Activated CD4-positive, alpha-beta T cell treated with anti-CD3 and anti-CD28 coated beads for 24 hours (primary cell): ENCODE results near the gene DDX4.

Experiments used
- DNase-seq, 2 donors: peaks; one replicate each; pipeline ENCODE4 v3.0.0-alpha.2; 2020; ENCODE audit warnings: low read depth in 2 of 2

The DDX4 gene

GRCh38 chr5:55821731-55822512 is 84.1 kb downstream of the DDX4 start:
- DNase-seq = no peak

DNA sequence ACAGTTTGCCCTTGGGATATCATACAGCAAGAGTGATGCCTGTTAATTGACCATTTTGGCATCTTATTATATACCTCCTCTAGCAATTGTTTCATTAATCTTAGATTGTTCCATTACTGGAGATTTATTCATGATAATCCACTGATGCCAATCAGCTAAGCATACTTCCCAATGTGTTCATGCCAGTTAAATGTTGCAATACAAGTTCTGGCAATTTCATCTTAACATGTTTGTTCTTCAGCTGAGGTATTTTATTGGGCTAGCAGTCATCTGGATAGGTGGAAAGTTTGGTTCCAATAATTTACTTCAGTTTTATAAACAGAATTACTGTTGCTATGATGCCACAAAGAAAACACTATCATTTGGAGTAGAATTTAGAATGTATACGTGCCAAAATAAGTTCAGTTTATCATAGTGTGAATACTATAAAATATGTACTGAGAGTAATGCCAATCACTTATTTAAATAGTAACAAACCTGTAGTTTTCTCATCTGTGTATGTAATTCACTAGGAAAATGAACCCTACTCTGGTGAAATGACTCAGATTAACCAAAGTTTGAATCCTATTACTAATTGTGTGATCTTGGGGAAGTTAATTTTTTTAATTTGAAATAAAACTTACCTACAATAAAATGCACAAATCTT is 85.4 kb downstream of the DDX4 start:
- no peak for DNase-seq

GRCh38 chr5:55829956-55830355 is 92.1 kb downstream of the DDX4 start:
- no peak for DNase-seq

DNA sequence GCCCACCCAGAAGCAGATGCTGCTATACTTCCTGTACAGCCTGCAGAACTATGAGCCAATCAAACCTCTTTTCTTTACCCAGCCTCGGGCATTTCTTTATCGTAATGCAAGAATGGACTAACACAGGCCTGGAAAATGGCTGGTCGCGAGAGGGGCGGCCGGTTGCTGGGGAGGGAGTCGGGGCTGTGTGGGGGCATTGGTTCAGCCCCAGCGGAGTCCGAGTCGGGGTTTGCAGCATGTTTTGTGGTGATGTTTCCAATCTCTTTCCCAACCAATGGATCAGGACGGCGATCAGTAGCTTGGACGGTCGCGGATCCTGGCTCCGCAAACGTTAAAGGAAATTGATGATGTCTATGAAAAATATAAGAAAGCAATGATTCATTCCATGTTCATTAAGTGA is 94.6 kb downstream of the DDX4 start:
- no peak for DNase-seq

DNA sequence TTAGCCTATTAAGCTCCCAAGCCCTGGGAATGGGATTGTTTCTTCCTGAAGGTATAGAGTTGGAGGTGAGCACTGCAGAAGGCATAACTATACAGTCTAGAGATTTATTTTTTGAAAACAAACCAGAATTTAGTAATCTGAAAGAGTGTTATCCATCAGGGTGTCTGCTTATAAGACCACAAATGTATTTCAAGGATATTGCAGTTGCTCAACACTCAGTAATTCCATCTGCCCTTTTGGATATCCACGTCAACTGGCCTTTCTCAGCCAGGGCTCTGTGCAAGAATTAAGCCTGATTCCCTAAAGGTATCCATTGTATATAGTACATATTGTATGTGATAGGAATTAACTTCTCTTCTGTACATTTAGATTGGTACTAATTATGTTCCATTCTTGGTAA is 98.3 kb downstream of the DDX4 start:
- no peak for DNase-seq

- no peak for DNase-seq
These were observed 104.1 kb downstream of the DDX4 start for GRCh38 chr5:55841976-55842375.

DNA sequence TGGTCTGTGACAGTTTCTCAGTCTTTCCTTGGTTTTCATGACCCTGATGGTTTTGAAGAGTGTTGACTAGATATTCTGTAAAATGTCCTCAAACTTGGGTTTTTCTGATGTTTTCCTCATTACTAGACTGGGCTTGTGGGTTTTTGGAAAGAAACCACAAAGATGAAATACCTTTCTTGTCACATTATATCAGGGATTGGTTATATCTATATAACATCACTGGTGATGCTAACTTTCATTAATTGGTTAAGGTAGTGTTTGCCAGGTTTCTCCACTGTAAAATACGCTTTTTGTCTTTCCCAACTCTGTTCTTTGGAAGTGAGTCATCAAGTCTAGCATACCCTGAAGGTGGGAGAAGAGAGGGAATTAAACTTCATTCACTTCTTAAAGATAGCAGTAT is 110.0 kb downstream of the DDX4 start:
- no peak for DNase-seq

- no peak for DNase-seq
These were observed 110.9 kb downstream of the DDX4 start for GRCh38 chr5:55848783-55849182.

- DNase-seq = no peak
These were observed 113.2 kb downstream of the DDX4 start, which contains the start of gene IL31RA for GRCh38 chr5:55850839-55851674. Gene IL31RA (plus strand): TSS chr5:55851357. CDS start chr5:55851571, 214 bp downstream.

DNA sequence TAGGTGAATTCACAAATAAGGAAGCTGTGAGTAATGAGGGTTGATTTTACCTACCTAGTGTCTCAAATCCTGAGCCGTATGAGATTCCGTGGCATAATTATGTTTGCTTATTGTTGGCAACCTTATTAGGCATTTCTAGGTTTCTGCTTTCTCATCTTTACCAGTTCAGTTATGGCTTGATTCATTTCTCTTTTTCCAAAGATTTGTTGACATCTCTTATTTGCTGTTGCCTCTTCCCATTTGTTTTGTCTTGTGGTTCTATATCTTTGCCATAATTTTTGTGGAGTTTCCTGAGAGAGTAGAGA is 113.8 kb downstream of the DDX4 start:
- DNase-seq = no peak

- no peak for DNase-seq
These were observed 114.6 kb downstream of the DDX4 start for GRCh38 chr5:55852503-55852902.

DNA sequence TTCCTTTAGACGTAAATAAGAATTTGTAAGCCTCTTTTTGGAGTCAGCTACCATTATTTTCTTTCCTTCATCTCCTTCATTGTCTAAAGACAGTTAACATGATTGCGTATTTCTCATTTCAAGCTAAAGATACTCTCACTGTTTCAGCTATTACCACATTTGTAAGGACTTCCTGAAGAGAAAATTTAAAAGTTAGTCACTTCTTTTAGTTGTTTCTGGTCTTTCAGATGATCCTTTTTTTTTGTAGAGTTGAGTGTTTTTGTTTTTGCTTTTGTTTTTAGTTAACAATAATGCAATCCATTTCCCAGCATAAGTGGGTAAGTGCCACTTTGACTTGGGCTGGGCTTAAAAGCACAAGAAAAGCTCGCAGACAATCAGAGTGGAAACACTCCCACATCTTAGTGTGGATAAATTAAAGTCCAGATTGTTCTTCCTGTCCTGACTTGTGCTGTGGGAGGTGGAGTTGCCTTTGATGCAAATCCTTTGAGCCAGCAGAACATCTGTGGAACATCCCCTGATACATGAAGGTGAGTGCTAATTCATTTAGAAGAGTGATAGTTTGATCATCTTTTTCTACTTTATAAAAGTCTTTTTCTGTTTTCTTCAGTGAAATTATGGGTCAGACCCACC is 115.3 kb downstream of the DDX4 start:
- DNase-seq = no peak

DNA sequence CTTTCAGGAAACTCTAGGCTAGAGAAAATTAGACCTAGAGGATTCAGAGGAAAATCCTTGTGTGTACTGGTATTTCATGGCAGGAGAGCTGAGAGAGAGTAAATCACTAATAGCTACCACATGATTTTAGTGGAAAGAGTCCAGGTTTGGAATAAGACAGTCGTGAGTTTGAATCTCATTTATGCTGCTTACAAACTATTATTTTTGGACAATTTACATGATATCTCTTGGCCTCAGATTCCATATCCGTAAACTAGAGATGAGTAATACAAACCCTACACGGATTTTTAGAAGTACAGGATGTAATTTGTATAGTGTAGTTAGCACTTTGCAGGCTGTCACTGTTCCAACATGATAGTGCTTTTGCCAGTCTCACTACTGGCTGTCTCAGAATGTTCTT is 116.0 kb downstream of the DDX4 start:
- DNase-seq = no peak

DNA sequence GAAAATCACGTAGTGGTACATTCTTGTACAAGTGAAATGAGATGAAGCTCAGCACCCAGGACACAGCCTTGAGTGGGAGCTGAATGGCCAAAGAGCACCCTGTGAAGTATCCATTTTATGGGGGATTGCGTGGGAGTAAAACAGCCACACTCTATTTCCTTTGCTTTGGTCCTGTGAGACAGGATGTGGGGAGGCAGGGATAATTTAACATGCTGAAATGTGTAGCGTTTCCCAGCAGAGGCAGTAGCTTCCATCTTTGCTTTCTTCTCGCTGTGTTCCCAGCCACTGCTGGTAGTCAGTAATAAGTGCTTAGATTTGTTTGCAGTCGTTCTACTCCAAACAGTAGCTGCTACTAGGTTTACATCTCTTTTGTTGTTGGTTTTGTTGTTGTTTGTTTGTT is 117.6 kb downstream of the DDX4 start:
- DNase-seq = no peak

DNA sequence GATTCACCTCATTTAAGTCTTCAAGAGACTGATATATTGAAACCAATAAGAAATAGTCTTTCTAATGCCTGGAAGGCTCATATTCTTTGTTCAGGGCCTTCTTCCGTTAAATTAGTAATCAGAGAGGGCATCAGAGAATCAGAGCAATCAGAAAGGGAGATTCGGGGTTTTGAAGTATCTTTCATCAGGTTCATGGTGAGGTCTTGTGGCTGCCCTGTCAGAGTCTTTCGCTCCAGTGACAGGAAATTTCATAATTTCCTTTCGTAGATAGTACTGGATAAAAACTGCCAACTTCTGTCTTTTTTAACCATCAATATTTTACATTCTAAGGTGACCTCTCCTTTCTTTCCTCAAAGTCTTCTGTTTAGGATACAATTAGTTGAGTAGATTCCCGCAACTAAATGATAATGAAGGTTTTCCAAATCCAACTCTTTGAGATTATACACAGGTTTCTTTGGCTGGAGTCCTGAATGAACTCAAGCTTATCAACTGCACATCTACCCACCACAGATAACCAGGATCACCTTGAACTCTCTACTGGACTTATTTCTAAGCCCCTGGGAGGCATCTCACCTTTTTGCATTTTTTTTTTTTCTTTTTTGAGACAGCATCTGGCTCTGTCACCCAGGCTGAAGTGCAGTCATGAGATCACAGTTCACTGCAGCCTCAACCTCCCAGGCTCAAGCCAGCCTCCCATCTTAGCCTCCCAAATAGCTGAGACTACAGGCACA is 118.8 kb downstream of the DDX4 start:
- DNase-seq = no peak

- no peak for DNase-seq
These were observed 119.4 kb downstream of the DDX4 start for GRCh38 chr5:55857247-55857640.

DNA sequence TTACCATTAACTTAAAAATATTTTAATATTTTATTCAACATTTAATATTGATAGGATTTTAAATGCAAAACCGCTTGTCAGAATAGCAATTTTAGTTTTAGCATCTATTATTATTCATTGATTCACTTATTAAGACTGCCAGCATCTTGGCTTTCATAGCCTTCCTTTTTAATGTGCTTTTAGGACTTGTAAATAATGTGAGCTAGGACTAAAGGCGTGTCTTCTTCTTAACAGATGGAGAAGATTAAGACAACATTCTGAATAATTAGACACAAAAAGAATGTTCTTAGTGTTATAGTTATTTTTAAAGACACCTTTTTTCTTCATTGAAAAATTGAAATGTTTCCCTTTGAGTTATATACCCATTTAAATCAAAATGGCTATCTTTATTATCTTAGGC is 120.2 kb downstream of the DDX4 start:
- no peak for DNase-seq

DNA sequence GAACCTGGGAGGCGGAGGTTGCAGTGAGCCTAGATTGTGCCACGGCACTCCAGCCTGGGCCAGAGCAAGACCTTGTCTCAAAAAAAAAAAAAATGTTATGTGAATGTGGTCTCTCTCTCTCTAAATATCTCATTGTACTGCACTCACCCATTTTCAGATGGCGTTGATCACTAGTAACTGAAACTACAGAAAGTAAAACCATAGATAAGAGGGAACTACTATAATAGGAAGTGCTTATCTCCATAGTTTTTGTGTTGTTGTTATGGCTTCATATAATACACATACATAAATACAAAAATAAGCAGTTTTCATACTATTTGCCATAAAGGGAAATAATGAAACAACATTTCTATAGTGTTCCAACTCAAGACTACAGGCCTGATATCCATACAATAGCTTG is 122.4 kb downstream of the DDX4 start:
- no peak for DNase-seq

GRCh38 chr5:55860709-55861108 is 122.8 kb downstream of the DDX4 start:
- DNase-seq = no peak

GRCh38 chr5:55864606-55865541 is 127.0 kb downstream of the DDX4 start:
- DNase-seq = no peak

DNA sequence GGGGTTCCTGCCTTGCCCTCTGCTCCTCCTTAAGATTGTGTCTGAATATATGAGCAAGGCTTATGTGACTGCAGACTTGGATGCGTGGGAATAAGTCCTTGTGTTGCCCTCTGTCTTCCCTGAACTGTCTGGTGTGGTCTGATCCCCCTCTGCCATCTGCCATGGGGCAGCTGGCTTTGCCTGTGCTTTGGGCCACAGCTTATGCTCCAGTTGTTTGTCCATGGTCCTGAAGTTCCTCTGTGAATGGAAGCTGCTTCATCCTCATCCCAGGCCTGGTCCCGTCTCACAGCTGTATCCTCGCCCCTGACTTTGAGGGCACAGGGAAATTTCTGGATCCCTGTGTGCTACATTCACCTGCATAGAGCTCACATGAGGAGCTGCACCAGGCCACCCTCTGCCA is 128.0 kb downstream of the DDX4 start:
- DNase-seq = no peak
